ENCODE results near the gene PARL.

PARL gene

GRCh38 chr3:183810643-183811594 is 73.8 kb downstream of the PARL start:
- H3K4me3 ChIP-seq (ENCODE audit: low read length): no peak overlapping the region
- no peaks in the 10 kb centered on the region for H3K79me2 ChIP-seq (ENCODE audit: control insufficient read depth, insufficient read depth, low read length)
- no peaks in the 10 kb centered on the region for H3K79me1 ChIP-seq (ENCODE audit: low read length)
- no peaks in the 10 kb centered on the region for H3K4me1 ChIP-seq (ENCODE audit: control insufficient read depth, low read depth, low read length)
- no peak overlapping the region for H2BK15ac ChIP-seq (replicated peaks; ENCODE audit: low read depth)
- no peak overlapping the region for H2BK120ac ChIP-seq (ENCODE audit: low read depth, low read length)
- no peak overlapping the region for H4K5ac ChIP-seq (ENCODE audit: low read length)
- H3K27ac ChIP-seq (ENCODE audit: low read depth, low read length): no peak overlapping the region
- H3K9ac ChIP-seq (ENCODE audit: low read length): no peak overlapping the region
- H2AK5ac ChIP-seq (ENCODE audit: low read length): no peak overlapping the region
- no CpG with 5 or more reads among the region's 24 CpGs for WGBS (ENCODE audit: extremely low coverage, insufficient coverage, low lambda C conversion rate)
- no peaks in the 10 kb centered on the region for H3K27me3 ChIP-seq (ENCODE audit: insufficient read depth, low read length, poor library complexity)
- no peak overlapping the region for H3K56ac ChIP-seq (ENCODE audit: low read length)
- H3K18ac ChIP-seq (ENCODE audit: low read length): no peak overlapping the region
- no peak overlapping the region for H3K4ac ChIP-seq (ENCODE audit: low read depth, low read length)
- H3K23ac ChIP-seq (ENCODE audit: low read length): no peak overlapping the region
- H4K8ac ChIP-seq (ENCODE audit: low read depth, low read length): no peak overlapping the region
- no peak for DNase-seq
- peaks cover 28% of the 10 kb centered on the region for H3K36me3 ChIP-seq (ENCODE audit: control insufficient read depth, insufficient read depth, low read length)
- no peak overlapping the region for H3K4me2 ChIP-seq (ENCODE audit: low read length)
- no peak overlapping the region for H2BK5ac ChIP-seq (ENCODE audit: low read length)

DNA sequence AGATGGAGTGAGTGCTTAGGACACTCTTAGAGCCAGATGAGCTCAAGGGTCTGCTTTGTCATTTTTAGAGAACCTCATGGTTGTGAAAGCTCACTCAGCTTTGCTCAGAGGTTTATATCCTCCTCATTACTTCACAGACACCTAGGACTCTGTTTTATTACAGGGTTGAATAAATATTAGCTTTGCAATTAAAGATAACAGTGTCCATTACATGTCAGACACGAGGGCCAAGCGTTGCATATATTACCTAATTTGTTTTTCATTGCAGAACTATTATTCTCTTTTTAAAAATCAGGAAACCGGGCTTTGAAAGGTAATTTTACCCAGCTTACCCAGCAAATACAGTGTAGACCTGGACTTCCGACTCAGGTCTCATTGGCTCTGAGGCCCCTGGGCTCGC is 75.4 kb downstream of the PARL start:
- no peak overlapping the region for H2BK5ac ChIP-seq (ENCODE audit: low read length)
- H3K36me3 ChIP-seq (ENCODE audit: control insufficient read depth, insufficient read depth, low read length): peaks cover 31% of the 10 kb centered on the region
- no peak overlapping the region for H3K4me2 ChIP-seq (ENCODE audit: low read length)
- no CpG with 5 or more reads among the region's 5 CpGs for WGBS (ENCODE audit: extremely low coverage, insufficient coverage, low lambda C conversion rate)
- no peak overlapping the region for H4K8ac ChIP-seq (ENCODE audit: low read depth, low read length)
- no peak overlapping the region for H3K4ac ChIP-seq (ENCODE audit: low read depth, low read length)
- no peak overlapping the region for H3K18ac ChIP-seq (ENCODE audit: low read length)
- no peaks in the 10 kb centered on the region for H3K27me3 ChIP-seq (ENCODE audit: insufficient read depth, low read length, poor library complexity)
- H3K79me1 ChIP-seq (ENCODE audit: low read length): no peaks in the 10 kb centered on the region
- no peaks in the 10 kb centered on the region for H3K4me1 ChIP-seq (ENCODE audit: control insufficient read depth, low read depth, low read length)
- H3K56ac ChIP-seq (ENCODE audit: low read length): no peak overlapping the region
- no peaks in the 10 kb centered on the region for H3K79me2 ChIP-seq (ENCODE audit: control insufficient read depth, insufficient read depth, low read length)
- H3K23ac ChIP-seq (ENCODE audit: low read length): no peak overlapping the region
- no peak for DNase-seq
- no peak overlapping the region for H3K4me3 ChIP-seq (ENCODE audit: low read length)
- no peak overlapping the region for H2AK5ac ChIP-seq (ENCODE audit: low read length)
- H4K5ac ChIP-seq (ENCODE audit: low read length): no peak overlapping the region
- H2BK120ac ChIP-seq (ENCODE audit: low read depth, low read length): no peak overlapping the region
- H3K9ac ChIP-seq (ENCODE audit: low read length): no peak overlapping the region
- no peak overlapping the region for H3K27ac ChIP-seq (ENCODE audit: low read depth, low read length)
- H2BK15ac ChIP-seq (replicated peaks; ENCODE audit: low read depth): no peak overlapping the region

GRCh38 chr3:183808355-183808754 is 76.3 kb downstream of the PARL start:
- H3K4me2 ChIP-seq (ENCODE audit: low read length): no peak overlapping the region
- no peak overlapping the region for H4K8ac ChIP-seq (ENCODE audit: low read depth, low read length)
- no peak overlapping the region for H3K56ac ChIP-seq (ENCODE audit: low read length)
- H3K27ac ChIP-seq (ENCODE audit: low read depth, low read length): no peak overlapping the region
- no peak overlapping the region for H3K4me3 ChIP-seq (ENCODE audit: low read length)
- no peaks in the 10 kb centered on the region for H3K4me1 ChIP-seq (ENCODE audit: control insufficient read depth, low read depth, low read length)
- no peak overlapping the region for H2BK120ac ChIP-seq (ENCODE audit: low read depth, low read length)
- no peak overlapping the region for H3K4ac ChIP-seq (ENCODE audit: low read depth, low read length)
- WGBS (ENCODE audit: extremely low coverage, insufficient coverage, low lambda C conversion rate): no CpG with 5 or more reads among the region's 11 CpGs
- H3K79me2 ChIP-seq (ENCODE audit: control insufficient read depth, insufficient read depth, low read length): no peaks in the 10 kb centered on the region
- peaks cover 35% of the 10 kb centered on the region for H3K36me3 ChIP-seq (ENCODE audit: control insufficient read depth, insufficient read depth, low read length)
- no peak overlapping the region for H2BK15ac ChIP-seq (replicated peaks; ENCODE audit: low read depth)
- DNase-seq: no peak
- H3K27me3 ChIP-seq (ENCODE audit: insufficient read depth, low read length, poor library complexity): no peaks in the 10 kb centered on the region
- no peak overlapping the region for H3K23ac ChIP-seq (ENCODE audit: low read length)
- no peak overlapping the region for H3K9ac ChIP-seq (ENCODE audit: low read length)
- no peaks in the 10 kb centered on the region for H3K79me1 ChIP-seq (ENCODE audit: low read length)
- H2BK5ac ChIP-seq (ENCODE audit: low read length): no peak overlapping the region
- H2AK5ac ChIP-seq (ENCODE audit: low read length): no peak overlapping the region
- no peak overlapping the region for H3K18ac ChIP-seq (ENCODE audit: low read length)
- no peak overlapping the region for H4K5ac ChIP-seq (ENCODE audit: low read length)

DNA sequence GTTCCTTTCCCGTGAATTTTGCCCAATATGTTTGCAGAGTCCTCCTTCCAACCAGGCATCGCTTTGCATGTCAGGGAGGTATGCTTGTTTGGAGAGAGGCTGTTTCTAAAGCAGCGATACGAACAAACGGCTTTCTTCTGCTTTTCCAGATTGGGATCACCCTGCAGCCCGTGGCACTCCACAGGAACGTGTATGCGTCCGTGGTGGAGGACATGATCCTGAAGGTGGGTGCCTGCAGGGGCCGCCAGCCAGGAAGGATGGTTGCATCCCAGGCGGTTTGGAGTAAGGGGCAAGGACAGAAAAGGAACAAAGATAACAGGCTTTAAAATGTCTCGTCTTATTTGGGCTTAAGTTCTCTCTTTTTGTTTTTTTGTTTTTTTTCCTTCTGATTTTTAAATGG is 76.8 kb downstream of the PARL start:
- H3K4me3 ChIP-seq (ENCODE audit: low read length): no peak overlapping the region
- H3K79me1 ChIP-seq (ENCODE audit: low read length): no peaks in the 10 kb centered on the region
- H2BK120ac ChIP-seq (ENCODE audit: low read depth, low read length): no peak overlapping the region
- no peak overlapping the region for H3K4ac ChIP-seq (ENCODE audit: low read depth, low read length)
- H3K4me2 ChIP-seq (ENCODE audit: low read length): no peak overlapping the region
- H2BK15ac ChIP-seq (replicated peaks; ENCODE audit: low read depth): no peak overlapping the region
- H3K9ac ChIP-seq (ENCODE audit: low read length): no peak overlapping the region
- H2BK5ac ChIP-seq (ENCODE audit: low read length): no peak overlapping the region
- no peaks in the 10 kb centered on the region for H3K79me2 ChIP-seq (ENCODE audit: control insufficient read depth, insufficient read depth, low read length)
- no peaks in the 10 kb centered on the region for H3K27me3 ChIP-seq (ENCODE audit: insufficient read depth, low read length, poor library complexity)
- no peak overlapping the region for H3K18ac ChIP-seq (ENCODE audit: low read length)
- H4K5ac ChIP-seq (ENCODE audit: low read length): no peak overlapping the region
- H3K27ac ChIP-seq (ENCODE audit: low read depth, low read length): no peak overlapping the region
- peaks cover 35% of the 10 kb centered on the region for H3K36me3 ChIP-seq (ENCODE audit: control insufficient read depth, insufficient read depth, low read length)
- no peak overlapping the region for H3K23ac ChIP-seq (ENCODE audit: low read length)
- WGBS (ENCODE audit: extremely low coverage, insufficient coverage, low lambda C conversion rate): no CpG with 5 or more reads among the region's 12 CpGs
- no peak overlapping the region for H2AK5ac ChIP-seq (ENCODE audit: low read length)
- no peaks in the 10 kb centered on the region for H3K4me1 ChIP-seq (ENCODE audit: control insufficient read depth, low read depth, low read length)
- no peak overlapping the region for H4K8ac ChIP-seq (ENCODE audit: low read depth, low read length)
- no peak overlapping the region for H3K56ac ChIP-seq (ENCODE audit: low read length)
- no peak for DNase-seq

DNA sequence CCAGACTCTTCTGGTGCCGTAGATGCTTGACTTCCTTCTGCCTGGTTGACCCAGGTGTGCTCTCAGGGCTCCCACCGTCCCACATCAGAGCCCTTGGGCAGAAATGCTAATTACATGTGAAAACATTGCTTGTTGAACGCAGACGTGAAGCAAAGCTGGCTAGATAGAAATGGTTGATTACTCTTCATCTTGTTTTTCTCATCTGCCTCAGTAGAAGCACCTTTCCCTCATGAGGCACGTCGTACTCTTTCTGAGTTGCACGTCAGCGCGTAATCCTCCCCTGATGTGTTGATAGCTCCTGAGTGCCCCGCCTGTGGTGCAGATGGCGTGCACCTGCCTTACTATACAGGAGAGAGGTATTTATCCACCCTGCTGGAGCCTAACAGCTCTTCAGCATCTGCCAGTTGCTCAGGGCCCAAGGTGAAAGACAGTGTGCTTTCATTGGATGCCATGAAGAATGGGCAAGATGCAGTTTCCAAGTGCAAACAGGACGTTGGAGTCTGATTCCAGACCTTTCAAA is 77.4 kb downstream of the PARL start:
- no peak overlapping the region for H3K23ac ChIP-seq (ENCODE audit: low read length)
- DNase-seq: no peak
- H3K56ac ChIP-seq (ENCODE audit: low read length): no peak overlapping the region
- no peaks in the 10 kb centered on the region for H3K79me1 ChIP-seq (ENCODE audit: low read length)
- H2AK5ac ChIP-seq (ENCODE audit: low read length): no peak overlapping the region
- H2BK5ac ChIP-seq (ENCODE audit: low read length): no peak overlapping the region
- H3K4ac ChIP-seq (ENCODE audit: low read depth, low read length): no peak overlapping the region
- H3K27ac ChIP-seq (ENCODE audit: low read depth, low read length): no peak overlapping the region
- no peak overlapping the region for H3K4me3 ChIP-seq (ENCODE audit: low read length)
- H3K36me3 ChIP-seq (ENCODE audit: control insufficient read depth, insufficient read depth, low read length): peaks cover 35% of the 10 kb centered on the region
- H4K8ac ChIP-seq (ENCODE audit: low read depth, low read length): no peak overlapping the region
- WGBS (ENCODE audit: extremely low coverage, insufficient coverage, low lambda C conversion rate): no CpG with 5 or more reads among the region's 12 CpGs
- no peak overlapping the region for H2BK15ac ChIP-seq (replicated peaks; ENCODE audit: low read depth)
- no peak overlapping the region for H3K4me2 ChIP-seq (ENCODE audit: low read length)
- H3K9ac ChIP-seq (ENCODE audit: low read length): no peak overlapping the region
- no peak overlapping the region for H3K18ac ChIP-seq (ENCODE audit: low read length)
- H2BK120ac ChIP-seq (ENCODE audit: low read depth, low read length): no peak overlapping the region
- H4K5ac ChIP-seq (ENCODE audit: low read length): no peak overlapping the region
- H3K27me3 ChIP-seq (ENCODE audit: insufficient read depth, low read length, poor library complexity): no peaks in the 10 kb centered on the region
- H3K79me2 ChIP-seq (ENCODE audit: control insufficient read depth, insufficient read depth, low read length): no peaks in the 10 kb centered on the region
- H3K4me1 ChIP-seq (ENCODE audit: control insufficient read depth, low read depth, low read length): no peaks in the 10 kb centered on the region

Measured in mesendoderm (in vitro differentiated cells).